Measurements from ENCODE around the gene ITGB4.

Gene ITGB4

DNA sequence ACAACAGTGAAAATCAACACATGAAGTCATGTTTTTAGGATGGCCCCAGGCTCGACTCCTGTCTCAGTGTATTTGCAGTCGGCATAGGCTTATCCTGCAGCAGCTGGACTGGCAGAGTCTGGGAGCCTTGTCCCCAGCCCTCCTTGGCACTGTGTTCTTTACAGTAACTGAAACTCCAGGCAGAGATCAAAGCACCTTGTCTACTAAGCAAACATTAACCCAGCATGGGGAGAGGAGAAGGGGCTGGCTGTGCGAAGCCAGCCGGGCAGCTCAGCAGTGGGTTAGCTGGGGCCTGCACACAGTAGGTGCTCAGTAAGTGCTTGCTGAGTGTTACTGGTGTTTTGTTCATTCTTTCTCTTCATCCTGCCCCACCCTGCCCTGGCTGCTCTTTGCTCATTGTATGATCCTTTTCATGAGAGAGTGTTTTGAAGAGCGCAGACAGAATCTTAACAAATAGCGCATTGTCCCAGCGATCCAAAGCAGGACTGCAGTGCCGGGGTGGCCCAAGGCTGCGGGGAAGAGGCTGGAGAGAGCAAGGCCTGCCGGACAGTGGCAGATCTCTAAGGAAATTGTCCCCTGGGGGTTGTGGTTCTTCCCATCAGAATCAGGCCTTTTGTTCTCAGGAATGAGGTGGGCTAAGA is 23.5 kb upstream of the ITGB4 start:
- no peak for DNase-seq (ENCODE audit: low read depth)

DNA sequence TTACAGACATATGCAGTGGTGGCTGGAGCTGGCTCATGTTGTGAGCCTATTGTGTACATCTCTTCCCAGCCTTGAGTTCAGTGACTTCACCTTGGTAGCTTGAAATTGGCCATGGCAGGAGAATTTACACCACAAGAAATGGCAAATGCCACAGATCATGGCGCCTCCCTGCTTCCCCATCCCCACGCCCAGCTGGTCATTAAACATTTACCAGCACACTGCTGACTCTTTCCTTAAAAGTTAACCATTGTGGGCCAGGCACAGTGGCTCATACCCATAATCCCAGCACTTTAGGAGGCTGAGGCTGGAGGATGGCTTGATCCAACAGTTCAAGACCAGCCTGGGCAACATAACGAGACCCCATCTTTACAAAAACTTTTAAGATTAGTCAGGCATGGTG is 22.6 kb upstream of the ITGB4 start:
- no peak for DNase-seq (ENCODE audit: low read depth)

DNA sequence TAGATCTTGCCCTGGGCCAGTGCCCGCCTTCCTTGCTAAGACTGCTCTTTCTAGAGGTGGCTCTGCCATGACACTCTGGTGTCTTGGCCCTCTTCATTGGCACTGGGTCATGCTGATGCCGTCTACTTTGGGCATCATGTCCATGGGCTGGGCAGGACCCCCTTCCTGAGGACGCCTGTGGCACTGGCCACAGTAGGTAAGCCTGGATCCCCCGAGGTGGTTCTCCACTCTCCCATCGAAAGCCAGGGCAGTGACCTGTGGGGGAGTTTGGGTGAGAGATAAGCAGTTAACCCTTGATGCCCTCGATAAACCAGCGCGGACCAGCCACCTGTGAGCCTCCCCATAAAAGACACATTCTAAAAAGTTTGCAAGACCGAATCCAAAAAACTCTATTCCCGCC is 20.0 kb upstream of the ITGB4 start:
- DNase-seq (ENCODE audit: low read depth): no peak

DNA sequence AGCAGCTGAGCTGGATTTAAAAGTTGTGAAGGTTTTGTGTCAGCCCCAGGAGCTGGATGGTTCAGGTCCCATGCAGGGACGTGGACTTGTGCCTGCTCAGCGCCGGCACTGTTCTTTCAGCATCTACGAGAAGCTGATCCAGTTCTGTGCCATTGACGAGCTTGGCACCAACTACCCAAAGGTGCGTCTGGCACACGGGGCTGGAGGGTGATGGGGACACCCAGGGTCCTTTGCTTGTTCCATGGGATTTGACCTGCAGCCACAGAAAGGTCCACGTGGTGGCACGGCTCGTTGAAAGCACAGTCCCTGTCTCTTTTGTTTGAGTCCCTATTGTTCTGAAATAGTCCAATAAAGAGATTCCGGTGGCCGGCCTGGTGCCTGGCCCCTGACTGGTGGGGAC is 18.1 kb upstream of the ITGB4 start:
- no peak for DNase-seq (ENCODE audit: low read depth)

DNA sequence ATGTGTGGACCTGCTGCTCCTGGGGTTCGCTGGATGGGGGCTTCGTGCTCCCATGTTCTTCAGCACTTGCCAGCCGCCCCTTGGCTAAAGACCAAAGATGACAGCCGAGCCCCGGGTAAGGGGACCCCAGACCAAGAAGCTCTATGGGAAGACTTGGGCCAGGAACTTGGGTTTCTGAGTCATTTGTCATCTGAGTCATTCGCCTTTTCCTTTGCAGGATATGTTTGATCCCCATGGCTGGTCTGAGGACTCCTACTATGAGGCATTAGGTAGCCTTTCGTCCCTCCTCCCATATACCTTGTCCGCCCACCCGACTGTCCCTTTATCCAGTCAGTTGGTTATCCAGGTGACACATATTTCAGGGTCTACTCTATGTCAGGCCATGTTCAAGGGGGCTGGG is 17.7 kb upstream of the ITGB4 start:
- no peak for DNase-seq (ENCODE audit: low read depth)

DNA sequence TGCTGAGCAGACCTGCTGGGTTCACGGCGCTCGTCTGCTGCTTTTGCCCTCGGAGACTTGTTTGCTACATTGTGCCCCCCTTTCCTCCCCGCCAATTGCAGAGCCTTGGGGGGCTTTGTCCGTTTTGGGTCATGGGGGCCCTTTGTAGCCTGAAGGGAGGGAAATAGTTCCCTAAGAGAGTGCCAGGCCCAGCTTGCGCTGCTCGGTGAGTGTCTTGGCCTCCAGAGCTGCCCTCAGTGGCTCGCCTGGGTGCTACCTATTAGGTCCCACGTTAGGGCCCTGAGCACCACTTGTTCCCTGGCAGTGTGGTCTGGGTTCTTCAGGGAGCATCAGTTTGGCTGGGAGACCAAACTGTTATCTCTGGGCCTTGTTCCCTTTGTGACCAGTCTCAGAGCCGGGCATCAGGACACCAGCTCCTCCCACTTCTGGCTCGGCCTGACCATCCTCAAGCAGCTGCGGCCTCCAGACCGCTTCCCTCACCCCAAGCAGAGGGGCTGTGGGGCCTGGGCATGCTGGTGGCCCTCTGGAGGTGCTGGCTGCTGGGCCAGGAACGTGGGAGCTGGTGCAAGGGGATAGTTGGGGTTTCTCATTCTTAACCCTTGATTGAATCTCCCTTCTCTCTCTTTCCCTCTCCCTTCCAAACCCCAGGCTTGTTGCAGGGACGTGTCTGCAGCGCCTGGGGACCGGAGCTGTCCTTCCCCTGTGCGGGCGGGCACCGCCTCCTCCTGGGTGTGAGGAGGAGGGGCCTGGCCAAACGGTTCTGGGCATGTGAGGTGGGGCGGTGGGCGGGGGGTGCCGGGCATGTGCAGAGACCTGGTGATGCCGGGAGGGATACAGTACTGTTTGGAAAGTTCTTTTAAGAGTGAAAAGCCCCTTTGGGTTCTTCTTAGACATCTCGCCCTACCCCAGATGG is 16.0 kb upstream of the ITGB4 start:
- no peak for DNase-seq (ENCODE audit: low read depth)

DNA sequence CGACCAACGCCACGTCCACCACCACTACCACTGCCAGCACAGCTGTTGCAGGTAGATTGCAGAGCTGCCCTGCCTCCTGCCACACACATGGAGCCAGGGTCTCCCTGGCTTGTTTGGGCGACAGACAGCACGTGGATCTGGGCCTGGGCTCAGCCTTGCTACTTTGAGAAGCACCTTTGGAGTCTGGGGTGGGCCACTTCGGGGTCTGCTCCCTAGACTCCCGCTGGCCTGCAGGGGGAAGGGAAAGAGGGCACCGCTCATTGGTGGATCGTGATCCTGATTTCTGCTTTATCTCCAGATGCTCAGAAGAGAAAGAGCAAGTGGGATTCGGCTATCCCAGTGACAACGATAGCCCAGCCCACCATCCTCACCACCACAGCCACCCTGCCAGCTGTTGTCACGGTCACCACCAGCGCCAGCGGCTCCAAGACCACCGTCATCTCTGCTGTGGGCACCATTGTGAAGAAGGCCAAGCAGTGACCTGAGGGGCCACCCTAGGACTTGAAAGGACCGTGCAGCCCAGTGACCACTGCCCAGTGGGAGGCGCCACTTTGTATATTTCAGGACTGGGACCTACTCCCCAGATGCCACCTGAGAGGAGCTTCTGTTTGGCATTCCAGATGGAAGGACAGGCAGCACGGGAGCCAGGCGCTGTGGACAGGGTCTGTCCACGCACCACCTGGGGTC is 15.1 kb upstream of the ITGB4 start:
- DNase-seq (ENCODE audit: low read depth): no peak

DNA sequence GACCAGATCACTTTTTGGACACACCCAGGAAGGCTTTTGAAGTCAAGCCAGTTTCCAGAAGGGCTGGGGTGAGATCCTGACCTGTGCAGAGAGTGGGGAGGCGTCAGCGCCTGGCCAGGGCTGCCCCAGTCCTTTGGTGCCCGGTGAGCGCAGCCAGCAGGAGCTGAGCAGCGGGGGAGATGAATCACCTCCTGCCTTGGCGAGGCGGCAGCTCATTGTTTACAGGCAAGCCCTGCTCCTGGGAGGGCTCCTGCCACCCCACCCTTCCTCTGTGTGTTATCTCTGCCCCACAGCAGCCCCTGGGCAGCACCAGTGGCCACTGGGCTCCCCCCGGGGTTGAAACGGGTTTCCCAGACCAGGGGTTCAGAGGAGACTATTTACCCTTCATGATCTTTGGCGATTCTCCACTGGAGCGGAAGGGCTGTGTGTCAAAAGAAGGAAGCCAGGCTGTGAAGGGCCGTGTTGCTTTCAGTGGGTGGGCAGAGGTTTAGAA is 14.1 kb upstream of the ITGB4 start:
- no peak for DNase-seq (ENCODE audit: low read depth)

DNA sequence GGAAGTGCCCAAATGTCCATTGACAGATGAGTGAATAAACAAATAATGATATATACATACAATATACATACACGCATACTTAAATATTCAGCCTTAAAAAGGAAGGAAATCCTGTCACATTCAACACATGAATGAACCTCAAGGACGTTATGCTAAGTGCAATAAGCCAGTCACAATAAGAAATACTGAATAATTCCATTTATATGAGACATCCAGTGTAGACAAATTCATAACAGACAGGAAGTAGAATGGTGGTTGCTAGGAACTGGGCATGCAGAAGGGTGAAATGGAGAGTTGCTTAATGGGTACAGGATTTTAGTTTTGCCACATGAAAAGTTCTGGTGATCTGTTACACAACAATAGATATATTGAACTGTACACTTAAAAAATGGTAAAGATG is 8.8 kb upstream of the ITGB4 start:
- no peak for DNase-seq (ENCODE audit: low read depth)

DNA sequence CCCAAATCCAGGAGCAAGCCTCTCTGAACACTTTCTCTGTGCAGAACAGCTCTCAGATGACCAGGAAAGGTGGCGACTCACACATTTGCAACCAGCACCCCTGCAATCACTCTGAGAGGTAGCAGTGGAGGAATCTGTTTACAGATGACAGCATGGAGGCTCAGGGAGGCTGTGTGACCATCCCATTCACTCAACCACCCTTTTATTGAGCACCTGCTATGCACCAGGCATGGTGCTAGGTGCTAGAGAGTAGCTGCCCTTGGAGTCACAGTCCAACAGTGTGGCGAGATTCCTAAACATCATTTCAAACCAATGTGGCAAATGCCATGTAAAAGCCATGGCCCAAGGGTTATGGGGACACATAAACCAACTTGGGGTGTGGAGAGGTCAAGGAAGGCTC is 1.5 kb upstream of the ITGB4 start:
- no peak for DNase-seq (ENCODE audit: low read depth)

DNA sequence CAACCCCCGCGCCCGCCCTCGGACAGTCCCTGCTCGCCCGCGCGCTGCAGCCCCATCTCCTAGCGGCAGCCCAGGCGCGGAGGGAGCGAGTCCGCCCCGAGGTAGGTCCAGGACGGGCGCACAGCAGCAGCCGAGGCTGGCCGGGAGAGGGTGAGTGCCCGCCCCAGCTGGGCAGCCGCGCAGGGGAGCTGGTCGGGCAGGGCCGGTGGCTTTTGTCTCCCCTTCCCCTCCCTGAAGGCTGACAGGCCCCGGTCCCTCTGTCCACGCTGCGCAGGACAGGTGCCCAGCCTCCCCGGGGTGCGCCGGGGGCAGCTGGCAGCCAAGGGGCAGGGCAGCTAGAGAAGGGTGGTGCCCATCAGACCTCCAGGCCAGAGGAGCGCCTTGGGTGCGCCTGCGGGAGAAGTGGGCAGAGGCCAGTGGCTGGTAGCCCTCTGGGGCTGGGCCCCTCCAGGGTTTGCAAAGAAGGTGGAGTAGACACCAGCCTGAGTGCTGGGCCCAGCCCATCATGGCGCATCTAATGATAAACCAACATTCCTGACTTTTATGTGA is 278 bp downstream of the ITGB4 start:
- no peak for DNase-seq (ENCODE audit: low read depth)

DNA sequence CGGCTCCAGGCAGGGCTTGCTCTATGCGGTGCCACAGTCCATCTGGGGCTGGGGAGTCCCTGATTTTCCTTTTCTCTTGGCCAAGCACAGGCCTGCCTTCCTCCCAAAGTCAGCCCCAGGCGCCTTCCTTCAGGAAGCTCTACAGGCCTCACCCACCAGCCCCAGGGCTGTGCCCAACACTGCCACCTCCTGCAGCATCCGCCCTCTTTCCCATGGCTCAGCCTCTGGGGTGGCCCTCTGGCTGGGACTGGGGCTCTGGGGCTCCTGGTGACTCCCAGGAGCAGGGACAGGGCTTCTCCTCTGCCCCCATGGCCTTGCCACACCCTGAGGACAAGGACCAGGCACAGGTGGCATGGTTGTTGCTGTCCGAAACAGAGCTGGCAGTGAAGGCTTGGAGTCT is 817 bp downstream of the ITGB4 start:
- DNase-seq (ENCODE audit: low read depth): no peak

DNA sequence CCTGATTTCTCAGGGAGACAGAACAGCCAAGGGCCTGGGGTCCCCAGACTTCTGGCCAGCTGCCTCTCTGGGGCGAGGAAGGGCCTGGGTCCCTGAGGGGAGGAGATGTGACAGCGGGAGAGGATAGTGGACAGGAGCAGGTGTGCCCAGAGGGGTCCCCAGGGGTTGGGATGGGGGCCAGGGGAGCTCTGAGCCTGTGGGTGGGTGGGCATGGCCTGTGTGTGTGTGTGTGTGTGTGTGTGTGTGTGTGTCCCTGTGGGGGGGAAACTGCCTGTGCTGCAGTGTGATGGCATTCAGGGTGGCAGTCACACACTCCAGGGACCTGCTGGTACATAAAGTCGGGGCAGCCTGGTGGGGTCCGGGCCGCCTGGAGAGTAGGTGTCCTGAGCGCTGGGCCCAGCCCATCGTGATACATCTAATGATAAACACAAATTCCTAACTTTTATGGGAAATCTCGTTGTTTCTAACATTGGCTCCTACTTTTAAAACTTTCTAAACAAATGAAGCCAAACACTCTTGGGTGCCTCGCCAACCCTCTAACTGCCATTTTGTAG is 1.4 kb downstream of the ITGB4 start:
- no peak for DNase-seq (ENCODE audit: low read depth)

DNA sequence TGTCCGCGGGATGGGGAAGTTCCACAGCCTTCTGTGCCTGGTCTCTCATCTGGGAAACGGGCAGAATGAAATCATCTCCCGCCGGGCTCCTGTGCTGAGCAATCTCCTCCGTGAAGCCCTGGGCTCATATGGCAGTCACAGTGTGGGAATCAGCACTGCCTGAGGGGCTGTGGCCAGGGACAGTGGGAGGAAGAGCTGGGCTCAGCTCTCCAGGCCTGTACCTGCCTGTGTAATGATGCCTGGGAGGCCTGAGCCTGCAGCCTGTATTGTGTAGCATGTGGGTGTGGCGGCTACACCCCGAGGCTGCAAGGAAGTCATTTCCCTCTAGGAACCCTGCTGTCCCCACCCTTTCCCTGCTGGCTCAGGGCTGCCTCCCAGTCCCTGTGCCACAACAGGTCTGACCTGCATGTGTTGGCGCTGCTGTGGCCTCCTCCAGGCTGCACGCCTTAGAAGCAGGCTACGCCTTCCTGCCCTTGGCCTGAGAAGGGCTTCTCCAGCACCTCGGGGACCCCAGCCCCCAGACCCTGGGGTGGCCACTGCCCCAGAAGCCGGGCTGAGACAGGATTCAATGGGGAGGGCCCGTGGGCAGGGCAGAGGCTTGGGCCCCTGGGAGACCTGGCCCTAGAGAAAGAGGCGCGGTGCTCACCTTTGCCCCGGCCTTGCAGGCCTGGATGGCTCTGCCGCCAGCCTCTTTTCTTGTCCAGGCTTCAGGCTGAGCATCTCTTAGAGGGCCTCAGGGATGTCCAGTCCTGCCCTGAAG is 2.1 kb downstream of the ITGB4 start:
- no peak for DNase-seq (ENCODE audit: low read depth)

DNA sequence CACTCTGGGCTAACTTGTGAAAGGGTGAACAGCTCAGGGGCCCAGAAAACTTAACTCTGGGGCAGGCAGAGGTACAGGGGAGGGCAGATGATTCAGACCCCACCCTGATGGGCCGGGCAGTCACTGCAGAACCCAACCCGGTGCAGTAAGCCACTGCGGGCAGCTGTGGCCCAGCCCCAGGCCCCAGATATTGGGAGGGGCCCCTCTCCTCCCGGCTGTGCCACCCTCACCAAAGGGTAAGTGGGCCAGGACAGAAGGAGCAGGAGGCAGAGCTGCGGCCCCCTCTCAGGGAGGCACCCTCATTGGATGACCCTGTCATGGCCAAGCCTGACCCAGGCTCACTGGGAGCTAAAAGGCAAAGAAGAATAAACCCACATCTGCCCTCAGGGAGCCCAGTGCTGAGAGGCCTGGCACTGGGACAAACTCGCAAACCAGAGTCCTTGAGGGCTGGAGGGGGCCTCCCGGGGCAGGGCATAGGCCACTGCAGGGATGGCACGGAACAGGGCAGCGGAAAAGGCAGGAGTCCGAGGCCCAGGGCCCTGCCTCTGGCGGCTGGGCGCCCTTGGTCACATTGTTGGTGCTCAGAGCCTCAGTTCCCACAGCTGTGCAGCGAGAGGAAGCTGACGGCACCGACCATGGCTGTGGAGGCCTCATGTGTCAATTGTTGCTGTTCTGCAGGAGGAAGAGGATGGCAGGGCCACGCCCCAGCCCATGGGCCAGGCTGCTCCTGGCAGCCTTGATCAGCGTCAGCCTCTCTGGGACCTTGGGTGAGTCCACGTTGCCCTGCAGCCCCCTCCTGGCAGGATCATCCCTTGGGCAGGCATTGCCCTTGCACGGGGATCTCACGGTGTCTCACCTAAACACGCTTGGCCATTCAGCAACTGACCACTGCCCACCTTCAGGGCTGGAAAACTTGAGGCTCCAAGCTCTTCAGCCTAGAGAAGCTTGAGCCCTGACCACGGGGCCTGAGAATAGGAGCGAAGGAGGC is 3.1 kb downstream of the ITGB4 start:
- DNase-seq (ENCODE audit: low read depth): no peak

DNA sequence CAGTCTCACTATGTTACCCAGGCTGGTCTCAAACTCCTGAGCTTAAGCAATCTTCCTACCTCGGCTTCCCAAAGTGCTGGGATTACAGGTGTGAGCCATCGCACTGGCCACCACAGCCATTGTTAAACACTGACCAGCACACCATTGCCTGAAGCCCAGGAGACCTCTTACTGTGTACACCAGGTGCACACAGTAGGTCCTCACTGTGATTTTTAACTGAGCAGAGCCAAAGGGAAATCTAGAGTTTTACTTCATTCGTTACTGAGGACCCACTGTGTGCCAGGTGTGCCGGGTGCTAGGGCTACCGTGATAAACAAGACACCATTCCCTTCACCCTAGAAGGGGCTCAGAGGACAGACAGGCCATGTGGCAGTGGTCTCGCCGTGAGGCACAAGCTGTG is 4.2 kb downstream of the ITGB4 start:
- no peak for DNase-seq (ENCODE audit: low read depth)

DNA sequence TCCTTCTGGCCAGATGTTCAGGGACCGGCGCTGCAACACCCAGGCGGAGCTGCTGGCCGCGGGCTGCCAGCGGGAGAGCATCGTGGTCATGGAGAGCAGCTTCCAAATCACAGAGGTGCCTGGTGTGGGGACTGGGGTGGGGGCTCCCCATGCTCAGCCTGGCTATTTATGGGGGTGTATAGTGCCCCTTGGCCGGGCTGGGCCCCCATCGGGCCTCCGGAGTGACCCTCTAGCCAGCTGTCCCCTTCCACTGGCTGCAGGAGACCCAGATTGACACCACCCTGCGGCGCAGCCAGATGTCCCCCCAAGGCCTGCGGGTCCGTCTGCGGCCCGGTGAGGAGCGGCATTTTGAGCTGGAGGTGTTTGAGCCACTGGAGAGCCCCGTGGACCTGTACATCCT is 6.1 kb downstream of the ITGB4 start:
- no peak for DNase-seq (ENCODE audit: low read depth)

DNA sequence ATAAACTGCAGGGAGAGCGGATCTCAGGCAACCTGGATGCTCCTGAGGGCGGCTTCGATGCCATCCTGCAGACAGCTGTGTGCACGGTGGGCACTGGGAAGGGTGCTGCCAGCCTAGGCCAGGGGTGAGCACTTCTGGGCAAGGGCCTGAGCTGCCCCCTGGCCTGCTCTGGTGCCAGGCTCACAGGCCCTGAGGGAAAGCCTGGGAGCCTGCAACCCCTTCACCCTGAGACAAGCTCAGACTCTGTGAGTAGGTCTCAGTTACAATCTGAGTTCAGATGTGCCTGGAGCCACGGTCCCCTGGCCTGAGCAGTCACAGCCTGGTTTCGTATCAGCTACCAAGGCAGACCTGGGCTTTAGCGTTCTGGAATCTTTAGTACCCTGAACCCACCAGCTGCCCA is 8.1 kb downstream of the ITGB4 start:
- no peak for DNase-seq (ENCODE audit: low read depth)

DNA sequence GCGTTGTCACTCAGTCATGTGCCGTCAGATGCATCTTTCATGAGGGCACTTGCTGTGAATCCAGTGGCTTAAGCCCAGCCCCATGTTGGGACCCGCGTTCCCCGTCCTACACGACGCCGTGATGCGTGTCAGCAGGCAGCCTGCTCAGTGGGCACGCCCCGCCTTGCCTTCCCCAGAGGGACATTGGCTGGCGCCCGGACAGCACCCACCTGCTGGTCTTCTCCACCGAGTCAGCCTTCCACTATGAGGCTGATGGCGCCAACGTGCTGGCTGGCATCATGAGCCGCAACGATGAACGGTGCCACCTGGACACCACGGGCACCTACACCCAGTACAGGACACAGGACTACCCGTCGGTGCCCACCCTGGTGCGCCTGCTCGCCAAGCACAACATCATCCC is 8.8 kb downstream of the ITGB4 start:
- DNase-seq (ENCODE audit: low read depth): no peak

DNA sequence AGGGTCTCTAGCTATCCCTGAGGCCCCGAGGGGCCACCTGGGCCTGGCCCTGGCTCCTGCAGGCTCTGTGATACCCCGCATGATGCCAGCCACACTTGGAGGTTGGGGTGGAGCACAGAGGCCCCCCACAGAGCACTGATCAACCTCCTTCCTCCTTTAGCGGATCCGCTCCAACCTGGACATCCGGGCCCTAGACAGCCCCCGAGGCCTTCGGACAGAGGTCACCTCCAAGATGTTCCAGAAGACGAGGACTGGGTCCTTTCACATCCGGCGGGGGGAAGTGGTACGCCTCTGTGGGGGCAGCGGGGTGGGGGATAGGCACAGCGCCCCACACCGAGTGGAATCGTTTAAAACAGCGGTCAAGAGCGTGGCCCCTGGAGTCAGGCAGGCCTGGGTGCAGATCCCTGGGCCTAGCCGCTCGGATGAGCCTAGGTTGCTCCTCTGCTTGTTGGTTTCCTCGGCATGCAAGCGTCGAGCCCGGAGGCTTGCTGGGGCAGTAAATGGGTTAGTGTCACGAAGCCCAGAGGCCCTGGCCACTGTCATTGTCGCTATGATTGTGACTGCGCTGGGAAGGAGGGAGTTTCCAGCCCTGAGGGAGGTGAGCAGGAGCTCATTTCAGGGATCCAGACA is 9.9 kb downstream of the ITGB4 start:
- DNase-seq (ENCODE audit: low read depth): no peak
